Retinal pigment epithelial cell (primary cell): Measurements from ENCODE around the gene PRPF19.

Source experiments
- DNase-seq: peaks from one replicate; pipeline ENCODE4 v3.0.0-alpha.2; 2010; ENCODE audit warnings: low read depth
- H3K4me3 ChIP-seq: 2 replicates; pipeline ENCODE4 v1.5.1; 2011; ENCODE audit warnings: mild to moderate bottlenecking, low read length, control low read depth, moderate library complexity
- TF ChIP-seq, protein P1 (sequence below): conservative IDR thresholded peaks from 2 replicates; pipeline ENCODE4 v1.5.1; 2011; ENCODE audit warnings: low read depth, low read length, control low read depth, inconsistent platforms

PRPF19 gene

DNA sequence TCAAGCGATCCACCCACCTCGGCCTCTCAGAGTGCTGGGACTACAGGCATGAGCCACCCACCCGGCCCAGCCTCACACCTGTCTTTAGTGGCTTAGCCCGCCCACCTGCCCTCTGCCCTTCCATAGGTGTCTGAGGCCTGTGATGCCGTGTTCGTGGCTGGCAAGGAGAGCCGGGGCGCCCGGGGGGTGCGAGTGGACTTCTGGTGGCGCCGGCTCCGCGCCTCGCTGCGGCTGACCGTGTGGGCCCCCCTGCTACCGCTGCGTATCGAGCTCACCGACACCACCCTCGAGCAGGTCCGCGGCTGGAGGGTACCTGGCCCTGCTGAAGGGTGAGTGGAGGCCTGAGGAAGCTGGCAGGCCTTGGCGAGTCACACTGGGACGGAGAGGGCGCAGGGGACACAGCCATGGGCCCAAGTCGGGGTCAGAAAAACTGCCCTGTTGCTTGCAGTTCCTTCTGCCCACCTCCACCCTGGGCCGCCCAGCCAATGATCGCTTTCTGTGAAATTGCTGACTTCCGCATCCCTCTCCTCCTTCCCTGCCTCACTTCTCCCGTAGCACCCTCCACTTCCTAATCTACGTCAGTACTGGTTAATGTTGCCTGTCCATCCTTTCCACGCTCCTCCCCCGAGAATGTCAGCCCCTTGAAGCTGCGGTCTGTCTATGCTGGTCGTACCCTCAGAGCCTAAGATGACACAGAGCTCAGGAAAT, 27.2 kb upstream of the PRPF19 start:
- TF ChIP-seq, protein P1, sequence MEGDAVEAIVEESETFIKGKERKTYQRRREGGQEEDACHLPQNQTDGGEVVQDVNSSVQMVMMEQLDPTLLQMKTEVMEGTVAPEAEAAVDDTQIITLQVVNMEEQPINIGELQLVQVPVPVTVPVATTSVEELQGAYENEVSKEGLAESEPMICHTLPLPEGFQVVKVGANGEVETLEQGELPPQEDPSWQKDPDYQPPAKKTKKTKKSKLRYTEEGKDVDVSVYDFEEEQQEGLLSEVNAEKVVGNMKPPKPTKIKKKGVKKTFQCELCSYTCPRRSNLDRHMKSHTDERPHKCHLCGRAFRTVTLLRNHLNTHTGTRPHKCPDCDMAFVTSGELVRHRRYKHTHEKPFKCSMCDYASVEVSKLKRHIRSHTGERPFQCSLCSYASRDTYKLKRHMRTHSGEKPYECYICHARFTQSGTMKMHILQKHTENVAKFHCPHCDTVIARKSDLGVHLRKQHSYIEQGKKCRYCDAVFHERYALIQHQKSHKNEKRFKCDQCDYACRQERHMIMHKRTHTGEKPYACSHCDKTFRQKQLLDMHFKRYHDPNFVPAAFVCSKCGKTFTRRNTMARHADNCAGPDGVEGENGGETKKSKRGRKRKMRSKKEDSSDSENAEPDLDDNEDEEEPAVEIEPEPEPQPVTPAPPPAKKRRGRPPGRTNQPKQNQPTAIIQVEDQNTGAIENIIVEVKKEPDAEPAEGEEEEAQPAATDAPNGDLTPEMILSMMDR, result no peak
- H3K4me3 ChIP-seq, result no peak overlapping the region
- no peak for DNase-seq

DNA sequence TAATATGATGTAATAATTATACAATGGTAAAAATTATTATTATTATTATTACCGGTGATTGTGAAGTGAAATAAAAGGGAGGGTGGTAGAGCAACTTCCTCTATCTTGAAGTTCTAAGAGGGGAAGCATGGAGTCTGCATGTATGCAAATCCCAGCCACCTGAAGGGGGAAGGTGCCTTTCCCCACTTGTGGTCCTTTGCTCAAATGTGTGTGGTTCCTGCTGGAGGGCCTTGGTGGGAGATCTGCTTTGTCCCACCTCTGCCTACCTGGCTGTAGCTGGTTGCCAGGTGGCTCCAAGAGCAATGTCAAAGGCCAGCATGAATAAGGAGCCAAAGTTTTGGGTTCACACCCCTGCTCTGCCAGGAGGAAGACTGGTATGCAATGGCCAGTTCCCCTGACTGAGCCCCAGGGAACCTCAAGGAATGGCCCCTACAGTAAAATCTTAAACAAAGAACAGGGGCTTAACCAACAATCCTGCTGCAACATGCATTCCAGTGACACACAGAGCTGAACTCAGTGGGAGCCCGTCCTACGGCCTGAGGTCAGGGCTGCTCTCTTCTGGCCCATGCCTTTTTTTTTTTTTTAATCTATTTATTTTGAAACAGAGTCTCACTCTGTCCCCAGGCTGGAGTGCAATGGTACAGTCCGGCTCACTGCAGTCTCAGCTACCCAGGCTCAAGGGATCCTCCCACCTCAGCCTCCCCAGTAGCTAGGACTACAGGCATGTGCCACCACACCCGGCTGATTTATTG, 26.4 kb upstream of the PRPF19 start:
- TF ChIP-seq, protein P1, result no peak
- H3K4me3 ChIP-seq, result no peak overlapping the region
- DNase-seq, result no peak

DNA sequence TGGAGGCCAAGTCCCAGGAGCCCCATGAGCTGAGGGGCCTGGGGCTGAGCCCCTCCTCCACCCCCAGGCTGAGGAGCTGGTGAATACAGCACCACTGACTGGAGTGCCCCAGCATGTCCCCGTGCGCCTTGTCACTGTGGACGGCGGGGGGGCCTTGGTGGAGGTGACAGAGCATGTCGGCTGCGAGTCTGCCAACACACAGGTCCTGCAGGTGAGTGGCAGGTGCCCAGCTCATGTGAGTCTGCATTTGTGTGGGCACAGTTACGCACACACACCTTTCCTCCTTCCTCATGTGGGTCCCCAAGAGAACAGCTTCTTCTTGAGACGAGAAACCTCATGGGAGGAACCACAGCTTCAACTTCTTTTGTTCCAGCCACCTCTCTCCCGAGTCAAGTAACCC, 25.5 kb upstream of the PRPF19 start:
- no peak overlapping the region for H3K4me3 ChIP-seq
- DNase-seq, result no peak
- TF ChIP-seq, protein P1, result no peak

DNA sequence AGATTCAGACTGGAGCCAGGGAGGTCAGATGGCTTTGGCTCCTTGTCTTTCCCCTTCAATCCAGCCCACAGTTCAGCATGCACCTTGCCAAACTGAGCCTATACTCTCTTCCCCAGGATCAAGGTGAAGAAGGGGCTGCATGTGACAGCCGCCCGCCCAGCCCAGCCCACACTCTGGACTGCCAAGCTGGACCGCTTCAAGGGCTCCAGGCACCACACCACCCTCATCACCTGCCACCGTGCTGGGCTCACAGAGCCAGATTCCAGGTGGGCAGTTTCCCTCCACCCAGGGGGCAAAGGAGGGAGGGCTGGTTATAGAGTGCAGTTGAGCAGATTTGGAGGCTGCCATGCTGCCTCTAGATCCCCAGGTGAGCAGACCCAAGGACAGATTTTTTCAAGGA, 24.0 kb upstream of the PRPF19 start:
- no peak overlapping the region for H3K4me3 ChIP-seq
- DNase-seq, result no peak
- TF ChIP-seq, protein P1, result no peak

DNA sequence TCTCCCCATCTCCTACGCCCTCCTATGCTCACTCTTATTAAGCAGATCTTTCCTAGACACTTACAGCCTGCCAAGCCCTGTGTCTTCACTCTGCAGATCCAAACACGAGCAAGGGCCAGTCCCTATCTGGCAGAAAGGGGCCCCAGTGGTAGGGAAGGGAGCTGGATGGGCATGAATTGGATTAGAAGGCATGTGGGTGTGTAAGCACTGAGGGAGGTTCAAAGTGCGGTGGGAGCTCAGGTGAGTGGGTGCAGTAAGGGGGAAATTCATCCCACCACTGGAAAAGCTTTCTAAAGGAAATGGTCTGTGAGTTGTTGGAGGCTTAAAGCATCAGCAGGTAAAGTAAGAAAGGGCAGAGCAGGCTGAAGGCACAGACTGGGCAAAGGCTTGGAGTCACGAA, 23.4 kb upstream of the PRPF19 start:
- H3K4me3 ChIP-seq, result no peak overlapping the region
- DNase-seq, result no peak
- TF ChIP-seq, protein P1, result no peak

DNA sequence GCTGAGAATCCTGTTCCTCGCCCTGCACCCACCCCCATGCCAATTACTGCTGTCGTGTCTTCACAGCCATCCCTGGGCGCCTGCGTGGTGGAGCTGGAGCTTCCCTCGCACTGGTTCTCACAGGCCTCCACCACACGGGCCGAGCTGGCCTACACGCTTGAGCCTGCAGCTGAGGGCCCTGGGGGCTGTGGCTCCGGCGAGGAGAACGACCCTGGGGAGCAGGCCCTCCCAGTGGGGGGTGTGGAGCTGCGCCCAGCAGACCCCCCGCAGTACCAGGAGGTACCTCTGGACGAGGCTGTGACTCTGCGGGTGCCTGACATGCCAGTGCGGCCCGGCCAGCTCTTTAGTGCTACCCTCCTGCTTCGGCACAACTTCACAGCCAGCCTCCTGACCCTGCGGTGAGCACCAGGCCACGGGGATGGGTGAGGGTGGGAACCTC, 22.2 kb upstream of the PRPF19 start:
- H3K4me3 ChIP-seq, result no peak overlapping the region
- no peak for DNase-seq
- TF ChIP-seq, protein P1, result no peak

DNA sequence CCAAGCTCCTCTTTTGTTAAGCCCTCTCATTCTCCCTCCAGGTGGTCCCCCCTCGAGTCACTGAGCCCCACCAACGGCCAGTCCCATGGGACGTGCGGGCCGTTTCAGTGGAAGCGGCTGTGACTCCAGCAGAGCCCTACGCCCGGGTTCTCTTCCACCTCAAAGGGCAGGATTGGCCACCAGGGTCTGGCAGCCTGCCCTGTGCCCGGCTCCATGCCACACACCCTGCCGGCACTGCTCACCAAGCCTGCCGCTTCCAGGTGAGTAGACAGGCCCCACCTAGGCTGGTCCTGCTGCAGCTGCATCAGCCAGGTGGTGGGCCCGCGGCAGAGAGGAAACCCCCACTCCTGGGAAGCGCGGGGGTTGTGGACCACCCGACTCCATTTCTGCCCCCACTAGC, 21.2 kb upstream of the PRPF19 start:
- DNase-seq, result no peak
- no peak overlapping the region for H3K4me3 ChIP-seq
- TF ChIP-seq, protein P1, result no peak
